ENCODE data around the gene PRKD1.

- TF ChIP-seq POLR2A (IDR thresholded peaks at IDR 0.05): no peak
- TF ChIP-seq CTCF (IDR thresholded peaks at IDR 0.05 in 8 of 11, conservative IDR thresholded peaks at IDR 0.05 in 3 of 11): no peak
- TF ChIP-seq POLR2AphosphoS5 (IDR thresholded peaks at IDR 0.05): no peak
These were observed 254.8 kb downstream of the PRKD1 start for GRCh38 chr14:29672831-29673230.

All from spleen (tissue), 7 donors.